ENCODE measurements around the gene VAV3. TPM values are rescaled to one million over a fixed set of nuclear protein-coding genes. Genes with fewer than 3 reads are reported as not detected.

The VAV3 gene
- total RNA-seq, 1 experiment from 2014 or later: 10.0 TPM

DNA sequence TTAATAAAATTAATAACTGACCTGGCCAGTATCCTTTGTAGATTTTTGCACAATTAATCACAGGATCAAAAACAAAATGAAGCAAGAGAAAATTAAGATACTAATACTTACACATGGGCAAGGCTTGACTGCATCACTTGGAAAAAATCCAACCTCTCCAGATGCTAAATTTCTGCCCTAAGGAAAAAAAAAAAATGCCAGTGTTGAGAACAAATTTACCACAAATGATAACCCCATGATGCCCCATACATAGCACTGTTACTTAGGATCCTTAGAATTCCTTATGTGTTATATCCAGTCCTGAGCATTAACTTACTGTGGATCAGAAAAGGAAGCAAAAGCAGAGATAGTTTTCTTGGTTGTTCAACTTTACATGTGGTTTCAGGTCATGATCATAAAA lies 347.5 kb downstream of the VAV3 start (continued):
- TF ChIP-seq, protein P1, sequence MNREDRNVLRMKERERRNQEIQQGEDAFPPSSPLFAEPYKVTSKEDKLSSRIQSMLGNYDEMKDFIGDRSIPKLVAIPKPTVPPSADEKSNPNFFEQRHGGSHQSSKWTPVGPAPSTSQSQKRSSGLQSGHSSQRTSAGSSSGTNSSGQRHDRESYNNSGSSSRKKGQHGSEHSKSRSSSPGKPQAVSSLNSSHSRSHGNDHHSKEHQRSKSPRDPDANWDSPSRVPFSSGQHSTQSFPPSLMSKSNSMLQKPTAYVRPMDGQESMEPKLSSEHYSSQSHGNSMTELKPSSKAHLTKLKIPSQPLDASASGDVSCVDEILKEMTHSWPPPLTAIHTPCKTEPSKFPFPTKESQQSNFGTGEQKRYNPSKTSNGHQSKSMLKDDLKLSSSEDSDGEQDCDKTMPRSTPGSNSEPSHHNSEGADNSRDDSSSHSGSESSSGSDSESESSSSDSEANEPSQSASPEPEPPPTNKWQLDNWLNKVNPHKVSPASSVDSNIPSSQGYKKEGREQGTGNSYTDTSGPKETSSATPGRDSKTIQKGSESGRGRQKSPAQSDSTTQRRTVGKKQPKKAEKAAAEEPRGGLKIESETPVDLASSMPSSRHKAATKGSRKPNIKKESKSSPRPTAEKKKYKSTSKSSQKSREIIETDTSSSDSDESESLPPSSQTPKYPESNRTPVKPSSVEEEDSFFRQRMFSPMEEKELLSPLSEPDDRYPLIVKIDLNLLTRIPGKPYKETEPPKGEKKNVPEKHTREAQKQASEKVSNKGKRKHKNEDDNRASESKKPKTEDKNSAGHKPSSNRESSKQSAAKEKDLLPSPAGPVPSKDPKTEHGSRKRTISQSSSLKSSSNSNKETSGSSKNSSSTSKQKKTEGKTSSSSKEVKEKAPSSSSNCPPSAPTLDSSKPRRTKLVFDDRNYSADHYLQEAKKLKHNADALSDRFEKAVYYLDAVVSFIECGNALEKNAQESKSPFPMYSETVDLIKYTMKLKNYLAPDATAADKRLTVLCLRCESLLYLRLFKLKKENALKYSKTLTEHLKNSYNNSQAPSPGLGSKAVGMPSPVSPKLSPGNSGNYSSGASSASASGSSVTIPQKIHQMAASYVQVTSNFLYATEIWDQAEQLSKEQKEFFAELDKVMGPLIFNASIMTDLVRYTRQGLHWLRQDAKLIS (CRISPR knock-in tag; IDR thresholded peaks at IDR 0.05; ENCODE audit: borderline replicate concordance): no peak
- TF ChIP-seq CREB1 (CRISPR knock-in tag; IDR thresholded peaks at IDR 0.05): no peak

DNA sequence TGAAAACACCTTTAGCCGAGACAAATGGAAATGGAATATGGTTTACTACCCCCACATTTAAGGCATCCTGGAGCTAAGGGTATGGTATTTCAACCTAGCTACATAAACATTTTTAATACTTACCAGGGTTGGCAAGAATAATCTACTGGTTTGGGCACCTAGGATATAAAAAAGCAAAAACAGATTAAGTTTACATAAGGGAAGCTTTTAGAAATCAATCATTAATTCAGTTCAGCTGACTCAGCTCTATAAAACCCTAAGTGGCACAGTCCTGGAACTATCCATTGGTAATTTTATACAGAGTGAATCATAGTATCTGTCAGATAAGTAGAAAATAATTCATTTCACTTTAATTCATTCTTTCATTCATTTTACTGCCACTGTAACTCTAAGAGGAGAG lies 355.2 kb downstream of the VAV3 start:
- H3K4me3 Mint-ChIP-seq: no peak overlapping the region
- H3K27me3 Mint-ChIP-seq (ENCODE audit: low read depth): no peaks in the 10 kb centered on the region
- H3K9me3 Mint-ChIP-seq: peaks cover 12% of the 10 kb centered on the region
- CTCF ChIA-PET: no interaction called here
- no peaks in the 10 kb centered on the region for H3K4me1 Mint-ChIP-seq
- no peak for TF ChIP-seq NFATC4 (CRISPR knock-in tag; IDR thresholded peaks at IDR 0.05)
- no peak for TF ChIP-seq GTF2I (CRISPR knock-in tag; conservative IDR thresholded peaks at IDR 0.05)
- no peak for TF ChIP-seq ZNF416 (CRISPR knock-in tag; IDR thresholded peaks at IDR 0.05)
- no peak for TF ChIP-seq ZNF232 (CRISPR knock-in tag; IDR thresholded peaks at IDR 0.05)
- no peak for TF ChIP-seq GRHL2 (CRISPR knock-in tag; IDR thresholded peaks at IDR 0.05; ENCODE audit: insufficient replicate concordance, severe bottlenecking)
- TF ChIP-seq OVOL2 (CRISPR knock-in tag; IDR thresholded peaks at IDR 0.05; ENCODE audit: borderline replicate concordance): no peak
- TF ChIP-seq, protein P2, sequence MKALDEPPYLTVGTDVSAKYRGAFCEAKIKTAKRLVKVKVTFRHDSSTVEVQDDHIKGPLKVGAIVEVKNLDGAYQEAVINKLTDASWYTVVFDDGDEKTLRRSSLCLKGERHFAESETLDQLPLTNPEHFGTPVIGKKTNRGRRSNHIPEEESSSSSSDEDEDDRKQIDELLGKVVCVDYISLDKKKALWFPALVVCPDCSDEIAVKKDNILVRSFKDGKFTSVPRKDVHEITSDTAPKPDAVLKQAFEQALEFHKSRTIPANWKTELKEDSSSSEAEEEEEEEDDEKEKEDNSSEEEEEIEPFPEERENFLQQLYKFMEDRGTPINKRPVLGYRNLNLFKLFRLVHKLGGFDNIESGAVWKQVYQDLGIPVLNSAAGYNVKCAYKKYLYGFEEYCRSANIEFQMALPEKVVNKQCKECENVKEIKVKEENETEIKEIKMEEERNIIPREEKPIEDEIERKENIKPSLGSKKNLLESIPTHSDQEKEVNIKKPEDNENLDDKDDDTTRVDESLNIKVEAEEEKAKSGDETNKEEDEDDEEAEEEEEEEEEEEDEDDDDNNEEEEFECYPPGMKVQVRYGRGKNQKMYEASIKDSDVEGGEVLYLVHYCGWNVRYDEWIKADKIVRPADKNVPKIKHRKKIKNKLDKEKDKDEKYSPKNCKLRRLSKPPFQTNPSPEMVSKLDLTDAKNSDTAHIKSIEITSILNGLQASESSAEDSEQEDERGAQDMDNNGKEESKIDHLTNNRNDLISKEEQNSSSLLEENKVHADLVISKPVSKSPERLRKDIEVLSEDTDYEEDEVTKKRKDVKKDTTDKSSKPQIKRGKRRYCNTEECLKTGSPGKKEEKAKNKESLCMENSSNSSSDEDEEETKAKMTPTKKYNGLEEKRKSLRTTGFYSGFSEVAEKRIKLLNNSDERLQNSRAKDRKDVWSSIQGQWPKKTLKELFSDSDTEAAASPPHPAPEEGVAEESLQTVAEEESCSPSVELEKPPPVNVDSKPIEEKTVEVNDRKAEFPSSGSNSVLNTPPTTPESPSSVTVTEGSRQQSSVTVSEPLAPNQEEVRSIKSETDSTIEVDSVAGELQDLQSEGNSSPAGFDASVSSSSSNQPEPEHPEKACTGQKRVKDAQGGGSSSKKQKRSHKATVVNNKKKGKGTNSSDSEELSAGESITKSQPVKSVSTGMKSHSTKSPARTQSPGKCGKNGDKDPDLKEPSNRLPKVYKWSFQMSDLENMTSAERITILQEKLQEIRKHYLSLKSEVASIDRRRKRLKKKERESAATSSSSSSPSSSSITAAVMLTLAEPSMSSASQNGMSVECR (CRISPR knock-in tag; IDR thresholded peaks at IDR 0.05; ENCODE audit: borderline replicate concordance): no peak
- TF ChIP-seq SMAD4 (CRISPR knock-in tag; IDR thresholded peaks at IDR 0.05): no peak
- no peak for TF ChIP-seq IRF2 (CRISPR knock-in tag; IDR thresholded peaks at IDR 0.05; ENCODE audit: borderline replicate concordance, low read depth)
- DNase-seq (ENCODE audit: low spot score): no peak
- H3K27ac Mint-ChIP-seq: no peak overlapping the region
- peaks cover 6% of the 10 kb centered on the region; the same call in 1 of the 2 replicates for H3K36me3 Mint-ChIP-seq
- POLR2A ChIA-PET: no interaction called here
- no peak for ATAC-seq

DNA sequence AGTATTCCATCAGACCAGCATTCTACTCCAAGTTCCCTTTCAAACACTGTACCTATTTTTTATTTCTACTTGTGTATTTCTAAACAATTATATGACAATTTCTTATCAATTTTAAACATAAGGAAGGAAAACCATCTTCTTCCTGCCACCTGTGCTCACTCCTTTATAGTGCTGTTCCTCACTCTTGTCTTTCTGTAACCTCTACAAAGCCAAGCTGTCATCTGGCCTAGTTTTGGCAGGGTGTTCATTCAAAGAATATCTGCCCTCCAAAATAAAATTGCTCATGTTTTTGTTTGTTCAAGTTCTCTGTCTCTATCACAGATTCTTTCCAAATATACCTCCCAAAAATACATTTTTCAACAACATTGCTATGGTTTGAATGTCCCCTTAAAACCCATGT lies 360.2 kb downstream of the VAV3 start:
- no peak for ATAC-seq
- Mint-ChIP-seq H3K4me3 (no peak overlapping the region), H3K27me3 (ENCODE audit: low read depth) (no peaks in the 10 kb centered on the region), H3K4me1 (no peaks in the 10 kb centered on the region), H3K9me3 (no peaks in the 10 kb centered on the region), H3K36me3 (no peaks in the 10 kb centered on the region), H3K27ac (no peak overlapping the region)
- no peak for DNase-seq (ENCODE audit: low spot score)
- CTCF ChIA-PET: no interaction called here
- TF ChIP-seq, protein P3, sequence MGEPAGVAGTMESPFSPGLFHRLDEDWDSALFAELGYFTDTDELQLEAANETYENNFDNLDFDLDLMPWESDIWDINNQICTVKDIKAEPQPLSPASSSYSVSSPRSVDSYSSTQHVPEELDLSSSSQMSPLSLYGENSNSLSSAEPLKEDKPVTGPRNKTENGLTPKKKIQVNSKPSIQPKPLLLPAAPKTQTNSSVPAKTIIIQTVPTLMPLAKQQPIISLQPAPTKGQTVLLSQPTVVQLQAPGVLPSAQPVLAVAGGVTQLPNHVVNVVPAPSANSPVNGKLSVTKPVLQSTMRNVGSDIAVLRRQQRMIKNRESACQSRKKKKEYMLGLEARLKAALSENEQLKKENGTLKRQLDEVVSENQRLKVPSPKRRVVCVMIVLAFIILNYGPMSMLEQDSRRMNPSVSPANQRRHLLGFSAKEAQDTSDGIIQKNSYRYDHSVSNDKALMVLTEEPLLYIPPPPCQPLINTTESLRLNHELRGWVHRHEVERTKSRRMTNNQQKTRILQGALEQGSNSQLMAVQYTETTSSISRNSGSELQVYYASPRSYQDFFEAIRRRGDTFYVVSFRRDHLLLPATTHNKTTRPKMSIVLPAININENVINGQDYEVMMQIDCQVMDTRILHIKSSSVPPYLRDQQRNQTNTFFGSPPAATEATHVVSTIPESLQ (CRISPR knock-in tag; IDR thresholded peaks at IDR 0.05): no peak
- TF ChIP-seq ZBTB21 (CRISPR knock-in tag; IDR thresholded peaks at IDR 0.05; ENCODE audit: borderline replicate concordance): no peak
- TF ChIP-seq, protein P4, sequence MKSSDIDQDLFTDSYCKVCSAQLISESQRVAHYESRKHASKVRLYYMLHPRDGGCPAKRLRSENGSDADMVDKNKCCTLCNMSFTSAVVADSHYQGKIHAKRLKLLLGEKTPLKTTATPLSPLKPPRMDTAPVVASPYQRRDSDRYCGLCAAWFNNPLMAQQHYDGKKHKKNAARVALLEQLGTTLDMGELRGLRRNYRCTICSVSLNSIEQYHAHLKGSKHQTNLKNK (CRISPR knock-in tag; IDR thresholded peaks at IDR 0.05): no peak
- no peak for TF ChIP-seq JUN (CRISPR knock-in tag; IDR thresholded peaks at IDR 0.05)
- POLR2A ChIA-PET: no interaction called here

Measured in WTC11 (cell line).